Ascending aorta (tissue), 2 donors: ENCODE results near the gene FLT4. TPM values are rescaled to one million over a fixed set of nuclear protein-coding genes. Genes with fewer than 3 reads are reported as not detected.

Experiments used
- DNase-seq, 2 donors: peaks; one replicate each; pipeline ENCODE4 v3.0.0-alpha.2; 2019; ENCODE audit warnings: low spot score in 2 of 2
- H3K27ac ChIP-seq, 2 donors: fragments of 200-600 bp; sonication (generic); one replicate each; pipeline ENCODE4 v1.5.1; 2016 to 2017; ENCODE audit warnings: mild to moderate bottlenecking in 1 of 2
- H3K27me3 ChIP-seq: fragments of 200-600 bp; sonication (generic); one replicate; pipeline ENCODE4 v1.5.1; 2017
- H3K36me3 ChIP-seq, 2 donors: fragments of 200-600 bp; sonication (generic); one replicate each; pipeline ENCODE4 v1.5.1; 2016
- H3K4me1 ChIP-seq, 2 donors: fragments of 200-600 bp; sonication (generic); one replicate each; pipeline ENCODE4 v1.5.1; 2016 to 2017; ENCODE audit warnings: mild to moderate bottlenecking in 1 of 2
- H3K4me3 ChIP-seq, 2 donors: fragments of 200-600 bp; sonication (generic); one replicate each; pipeline ENCODE4 v1.5.1; 2016 to 2017; ENCODE audit warnings: mild to moderate bottlenecking in 1 of 2
- H3K9me3 ChIP-seq, 2 donors: fragments of 200-600 bp; sonication (generic); one replicate each; pipeline ENCODE4 v1.5.1; 2016
- intact Hi-C: fragments of 100-400 bp; cut with DNase I; formaldehyde crosslinking; loops from one replicate; pipeline ENCODE4 v1.15.1; 2023
- total RNA-seq: library from RNA; depleted of rRNA; stranded (reverse); fragments of >200 nt; gene quantifications from one replicate; pipeline ENCODE4 v1.1.0, GENCODE V29; 2016
- TF ChIP-seq, protein P1 (sequence below), 3 experiments: fragments of 200-600 bp in 2 of 3; fragments of 450-650 bp in 1 of 3; sonication (generic) in 2 of 3; IDR thresholded peaks; one replicate each; pipeline ENCODE4 v1.5.1; 2016 to 2019; ENCODE audit warnings: antibody characterized with exemption in 3 of 3, mild to moderate bottlenecking in 1 of 3, moderate library complexity in 1 of 3

Gene FLT4
- total RNA-seq, 1 donor from 2014 or later: 53.5 TPM

DNA sequence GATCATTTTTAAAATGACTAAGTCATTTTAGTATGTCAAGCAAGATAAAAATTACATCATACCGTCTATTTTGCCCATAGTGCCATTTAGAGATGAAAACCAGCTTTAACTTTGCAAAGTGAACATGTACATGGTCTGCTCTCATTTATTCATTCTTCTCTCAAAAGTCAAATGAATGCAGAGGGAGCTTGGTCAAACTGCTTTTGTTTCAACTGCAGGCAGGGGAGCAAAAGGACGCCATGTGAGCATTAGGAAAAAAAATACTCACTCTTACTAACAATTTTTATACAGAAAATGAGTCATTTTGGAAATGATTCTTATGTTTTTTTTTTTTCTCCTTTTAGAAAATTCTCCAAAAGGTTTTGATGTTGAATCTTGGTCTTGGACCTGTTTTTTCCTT is 73.8 kb downstream of the FLT4 start:
- no peak overlapping the region for H3K4me3 ChIP-seq
- H3K27me3 ChIP-seq: no peaks in the 10 kb centered on the region
- no peaks in the 10 kb centered on the region for H3K4me1 ChIP-seq
- peaks cover 11 to 45% of the 10 kb centered on the region in 2 donors for H3K36me3 ChIP-seq
- DNase-seq: no peak
- intact Hi-C loops: no loop called here
- TF ChIP-seq, protein P1, sequence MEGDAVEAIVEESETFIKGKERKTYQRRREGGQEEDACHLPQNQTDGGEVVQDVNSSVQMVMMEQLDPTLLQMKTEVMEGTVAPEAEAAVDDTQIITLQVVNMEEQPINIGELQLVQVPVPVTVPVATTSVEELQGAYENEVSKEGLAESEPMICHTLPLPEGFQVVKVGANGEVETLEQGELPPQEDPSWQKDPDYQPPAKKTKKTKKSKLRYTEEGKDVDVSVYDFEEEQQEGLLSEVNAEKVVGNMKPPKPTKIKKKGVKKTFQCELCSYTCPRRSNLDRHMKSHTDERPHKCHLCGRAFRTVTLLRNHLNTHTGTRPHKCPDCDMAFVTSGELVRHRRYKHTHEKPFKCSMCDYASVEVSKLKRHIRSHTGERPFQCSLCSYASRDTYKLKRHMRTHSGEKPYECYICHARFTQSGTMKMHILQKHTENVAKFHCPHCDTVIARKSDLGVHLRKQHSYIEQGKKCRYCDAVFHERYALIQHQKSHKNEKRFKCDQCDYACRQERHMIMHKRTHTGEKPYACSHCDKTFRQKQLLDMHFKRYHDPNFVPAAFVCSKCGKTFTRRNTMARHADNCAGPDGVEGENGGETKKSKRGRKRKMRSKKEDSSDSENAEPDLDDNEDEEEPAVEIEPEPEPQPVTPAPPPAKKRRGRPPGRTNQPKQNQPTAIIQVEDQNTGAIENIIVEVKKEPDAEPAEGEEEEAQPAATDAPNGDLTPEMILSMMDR (IDR thresholded peaks at IDR 0.05): no peak
- H3K9me3 ChIP-seq: no peaks in the 10 kb centered on the region
- no peak overlapping the region for H3K27ac ChIP-seq

DNA sequence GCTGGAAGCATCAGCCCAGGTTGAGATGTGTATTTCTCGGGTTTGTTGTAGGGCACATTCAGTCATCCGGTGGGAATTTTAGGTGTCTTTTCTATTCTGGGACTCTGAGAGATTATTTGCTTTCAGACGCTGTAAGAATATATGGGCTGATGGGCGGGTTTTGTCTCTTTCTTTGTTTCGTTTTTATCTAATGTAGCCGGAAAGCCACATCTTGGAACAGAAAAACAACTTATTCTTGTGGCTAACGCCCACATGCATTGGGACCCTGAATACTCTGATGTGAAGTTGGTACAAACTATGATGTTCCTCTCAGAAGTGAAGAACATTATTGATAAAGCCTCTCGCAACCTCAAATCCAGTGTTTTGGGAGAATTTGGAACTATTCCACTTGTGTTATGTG is 80.5 kb downstream of the FLT4 start:
- no peaks in the 10 kb centered on the region for H3K4me1 ChIP-seq
- intact Hi-C loops: no loop called here
- H3K4me3 ChIP-seq: no peak overlapping the region
- TF ChIP-seq, protein P1 (IDR thresholded peaks at IDR 0.05): no peak
- no peak for DNase-seq
- H3K36me3 ChIP-seq: peaks cover 17 to 71% of the 10 kb centered on the region in 2 donors
- H3K9me3 ChIP-seq: no peaks in the 10 kb centered on the region
- no peaks in the 10 kb centered on the region for H3K27me3 ChIP-seq
- H3K27ac ChIP-seq: no peak overlapping the region

DNA sequence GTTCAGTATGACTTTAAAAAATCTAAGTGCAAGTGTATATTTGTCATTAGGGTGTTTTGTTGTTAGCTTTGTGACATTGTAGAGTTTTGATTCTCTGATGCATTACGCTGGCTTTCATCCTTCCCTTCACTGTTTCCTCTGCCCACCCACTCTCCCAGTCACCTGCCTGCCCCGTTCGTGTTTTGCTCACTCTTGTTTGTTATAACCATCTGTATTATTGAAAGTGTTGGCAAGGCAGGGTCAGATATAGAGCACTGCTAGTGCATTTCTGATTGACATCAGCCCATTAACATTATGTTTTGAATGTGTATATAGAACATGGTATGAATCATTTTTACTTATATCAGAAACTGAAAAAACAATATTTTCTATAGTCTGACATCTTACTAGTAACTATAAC is 85.4 kb downstream of the FLT4 start:
- peaks cover 6 to 43% of the 10 kb centered on the region in 2 donors for H3K36me3 ChIP-seq
- H3K9me3 ChIP-seq: no peaks in the 10 kb centered on the region
- H3K27me3 ChIP-seq: no peaks in the 10 kb centered on the region
- intact Hi-C loops: no loop called here
- no peak overlapping the region for H3K27ac ChIP-seq
- H3K4me3 ChIP-seq: no peak overlapping the region
- TF ChIP-seq, protein P1 (IDR thresholded peaks at IDR 0.05): no peak
- no peaks in the 10 kb centered on the region for H3K4me1 ChIP-seq
- DNase-seq: no peak

DNA sequence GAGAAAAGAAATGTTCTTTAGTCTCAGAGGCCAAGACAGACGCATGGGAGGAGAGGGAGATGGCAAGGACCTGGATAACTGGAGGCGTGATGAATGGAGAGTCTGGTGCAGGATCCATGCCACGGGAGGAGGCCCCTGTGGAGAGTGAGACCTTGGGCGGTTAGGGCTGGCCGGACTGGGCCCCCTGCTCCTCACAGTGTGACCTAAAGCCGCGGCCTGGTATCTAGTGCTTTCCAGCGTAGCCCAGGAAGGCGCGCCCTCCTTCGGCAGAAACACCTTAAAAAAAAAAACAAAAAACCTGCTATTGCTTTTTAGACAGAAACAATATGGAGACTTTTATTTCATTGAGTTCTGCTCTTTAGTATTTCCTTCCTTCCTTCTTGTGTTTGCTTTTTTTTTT is 91.2 kb downstream of the FLT4 start:
- TF ChIP-seq, protein P1 (IDR thresholded peaks at IDR 0.05): no peak

DNA sequence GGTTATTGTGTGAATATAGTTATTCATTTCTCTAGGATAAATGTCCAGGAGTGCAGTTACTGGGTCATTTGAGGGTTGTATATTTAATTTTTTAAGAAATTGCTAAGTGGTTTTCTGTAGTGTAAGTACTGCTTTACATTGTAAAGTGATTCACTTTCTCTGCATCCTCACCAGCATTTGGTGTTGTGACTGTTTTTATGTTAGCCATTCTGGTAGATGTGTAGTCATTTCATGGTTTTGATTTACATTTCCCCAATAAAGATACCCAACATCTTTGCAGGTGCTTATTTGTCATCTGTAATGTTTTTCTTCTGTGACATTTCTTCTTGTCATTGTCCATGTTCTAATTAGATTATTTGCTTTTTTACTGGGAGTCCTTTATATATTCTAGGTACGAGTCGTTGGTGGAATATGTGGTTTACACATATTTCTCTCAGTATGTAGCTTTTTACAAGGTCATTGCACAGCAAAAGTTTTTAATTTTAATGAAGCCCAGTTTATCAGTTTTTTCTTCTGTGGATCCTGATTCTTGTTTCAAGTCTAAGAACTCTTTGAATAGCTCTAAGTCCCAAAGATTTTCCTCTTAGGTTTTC is 92.1 kb downstream of the FLT4 start:
- no peaks in the 10 kb centered on the region for H3K27me3 ChIP-seq
- no peaks in the 10 kb centered on the region for H3K4me1 ChIP-seq
- peaks cover 0 to 6% of the 10 kb centered on the region in 2 donors for H3K36me3 ChIP-seq
- no peak overlapping the region for H3K27ac ChIP-seq
- no peaks in the 10 kb centered on the region for H3K9me3 ChIP-seq
- no peak for DNase-seq
- intact Hi-C loops: no loop called here
- TF ChIP-seq, protein P1 (IDR thresholded peaks at IDR 0.05): no peak
- no peak overlapping the region for H3K4me3 ChIP-seq

More for the DNA sequence above, 91.2 kb downstream of the FLT4 start:
- intact Hi-C loops: no loop called here
- Histone ChIP-seq H3K9me3 (no peaks in the 10 kb centered on the region), H3K4me1 (no peaks in the 10 kb centered on the region), H3K27me3 (no peaks in the 10 kb centered on the region), H3K4me3 (no peak overlapping the region), H3K27ac (no peak overlapping the region), H3K36me3 (peaks cover 0 to 6% of the 10 kb centered on the region in 2 donors)
- no peak for DNase-seq
